Activated CD4-positive, alpha-beta T cell treated with anti-CD3 and anti-CD28 coated beads, Interleukin-2, amount 50 U/mL, for 24 hours (primary cell): ENCODE measurements around the gene SSH2.
"Not testable (repeated sequence)": the region's sequence is repeated elsewhere in the genome, so short reads cannot be mapped to it uniquely, and the experiment has no call there.

ENCODE experiments used
- DNase-seq, 2 donors: peaks; one replicate each; pipeline ENCODE4 v3.0.0-alpha.2; 2020; ENCODE audit warnings: low read depth in 1 of 2, low spot score in 1 of 2

Gene SSH2

DNA sequence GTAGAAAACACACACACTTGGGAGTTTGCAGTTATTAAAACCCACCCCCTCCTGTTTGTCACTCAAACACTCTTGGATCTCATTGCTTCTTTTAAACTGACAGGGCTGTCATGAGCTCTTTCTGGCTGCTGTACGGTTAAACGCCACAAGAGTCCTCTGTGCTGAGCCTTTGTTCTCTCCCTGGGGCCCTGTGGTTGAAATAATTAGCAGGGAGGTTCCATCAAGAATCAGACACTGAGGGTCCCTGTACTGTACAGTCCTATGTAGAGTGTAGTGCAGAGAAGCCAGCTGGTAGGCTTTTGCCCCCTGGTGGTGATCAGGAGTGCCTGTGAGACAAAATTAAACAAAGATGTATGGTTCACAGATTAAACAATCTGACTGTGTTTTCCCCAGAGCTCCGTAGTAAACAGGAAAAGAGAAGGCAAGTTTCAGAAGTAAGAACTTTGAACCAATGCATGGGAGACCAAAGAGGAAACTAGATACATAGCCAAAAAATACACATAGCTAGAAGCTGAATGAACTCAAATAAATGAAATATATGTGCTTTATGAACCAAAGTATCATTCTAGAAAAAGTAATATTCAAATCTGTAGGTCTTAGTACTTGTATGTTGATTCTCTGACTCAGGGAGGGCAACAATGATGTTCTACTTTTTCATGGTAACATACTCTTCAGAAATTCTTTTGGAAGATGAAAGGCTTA is 1.4 kb upstream of the SSH2 start:
- DNase-seq: peak; percentile 22 to 64

GRCh38 chr17:29930409-29931010 is 482 bp upstream of the SSH2 start:
- DNase-seq: no peak

- DNase-seq: no peak
These were observed 959 bp downstream of the SSH2 start for GRCh38 chr17:29929006-29929532.

DNA sequence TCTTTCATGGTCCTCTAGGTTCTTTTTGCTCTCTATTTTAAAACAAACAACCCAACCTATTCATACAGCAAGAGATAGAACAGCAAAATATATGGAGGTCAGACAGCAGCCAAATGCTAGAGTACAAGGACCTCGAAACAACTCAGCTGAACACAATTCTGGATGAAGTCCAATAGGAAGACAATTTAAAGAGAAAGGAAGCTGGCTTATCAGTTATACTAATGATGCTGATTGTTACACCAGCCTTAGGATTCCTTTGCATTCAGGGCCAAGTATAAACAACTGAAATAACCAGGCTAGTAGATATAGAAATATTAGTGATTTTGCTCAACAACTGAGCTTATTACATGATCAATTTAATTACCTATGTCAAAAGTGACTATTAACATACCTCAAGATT is 2.5 kb downstream of the SSH2 start:
- DNase-seq: no peak

DNA sequence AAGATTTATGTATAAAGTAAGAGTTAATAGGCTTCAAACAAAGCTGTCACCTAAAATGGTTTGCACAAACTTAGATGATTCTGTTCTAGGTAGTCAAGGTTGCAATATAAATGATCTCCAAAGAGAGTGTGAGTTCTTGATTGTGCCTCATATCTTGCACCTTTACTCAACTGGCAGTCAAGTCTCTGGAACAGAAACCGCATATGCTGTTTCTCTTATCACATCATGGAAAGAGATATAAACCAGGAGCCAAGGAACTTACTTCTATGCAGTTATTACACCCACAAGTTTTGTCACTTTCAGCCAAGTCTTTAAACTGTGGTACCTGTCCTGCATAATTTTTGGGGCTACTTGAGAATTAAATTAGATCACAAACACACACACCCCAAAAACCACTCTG is 5.2 kb downstream of the SSH2 start:
- DNase-seq: no peak

- no peak for DNase-seq
These were observed 10.8 kb downstream of the SSH2 start for GRCh38 chr17:29918922-29919856.

DNA sequence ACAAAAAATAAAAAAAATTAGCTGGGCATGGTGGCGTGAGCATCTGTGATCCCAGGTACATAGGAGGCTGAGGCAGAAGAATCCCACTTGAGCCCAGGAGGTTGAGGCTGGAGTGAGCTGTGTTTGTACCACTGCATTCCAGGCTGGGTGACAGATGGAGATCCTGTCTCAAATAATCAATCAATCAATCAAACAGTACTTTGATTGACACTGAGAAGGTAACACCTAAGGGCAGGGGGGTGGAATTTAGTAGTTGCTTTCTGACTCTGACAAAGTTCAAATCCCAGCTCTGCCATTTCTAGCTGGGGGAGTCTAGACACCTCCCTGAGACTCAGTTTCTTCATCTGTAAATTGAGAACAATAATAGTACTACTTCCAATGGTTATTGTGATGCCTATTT is 12.0 kb downstream of the SSH2 start:
- no peak for DNase-seq

GRCh38 chr17:29914819-29915537 is 15.1 kb downstream of the SSH2 start:
- no peak for DNase-seq

DNA sequence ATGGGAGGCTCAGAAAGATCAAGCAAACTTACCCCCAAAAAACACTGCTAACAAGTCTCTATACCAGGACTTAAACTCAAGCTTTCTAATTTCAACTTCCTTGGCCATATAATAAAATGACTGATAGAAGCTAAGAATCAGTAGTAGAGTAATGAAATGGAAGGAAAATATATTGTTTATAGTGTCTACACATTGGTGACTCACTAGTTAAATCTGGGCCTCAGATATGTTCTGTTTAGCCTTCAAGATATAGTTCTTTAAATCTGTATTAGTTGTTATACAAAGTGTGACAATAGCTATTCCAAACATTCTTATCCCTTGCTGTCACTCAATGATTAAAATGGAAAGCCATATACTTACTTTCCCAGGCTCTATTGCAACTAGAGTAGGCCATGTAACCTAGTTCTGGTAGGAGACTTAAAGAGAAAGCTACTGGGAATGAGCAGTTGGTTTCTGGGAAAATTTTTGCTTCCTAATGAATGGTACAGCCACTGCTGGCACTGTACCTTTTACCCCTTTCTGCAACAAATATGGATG is 18.3 kb downstream of the SSH2 start:
- DNase-seq: no peak

DNA sequence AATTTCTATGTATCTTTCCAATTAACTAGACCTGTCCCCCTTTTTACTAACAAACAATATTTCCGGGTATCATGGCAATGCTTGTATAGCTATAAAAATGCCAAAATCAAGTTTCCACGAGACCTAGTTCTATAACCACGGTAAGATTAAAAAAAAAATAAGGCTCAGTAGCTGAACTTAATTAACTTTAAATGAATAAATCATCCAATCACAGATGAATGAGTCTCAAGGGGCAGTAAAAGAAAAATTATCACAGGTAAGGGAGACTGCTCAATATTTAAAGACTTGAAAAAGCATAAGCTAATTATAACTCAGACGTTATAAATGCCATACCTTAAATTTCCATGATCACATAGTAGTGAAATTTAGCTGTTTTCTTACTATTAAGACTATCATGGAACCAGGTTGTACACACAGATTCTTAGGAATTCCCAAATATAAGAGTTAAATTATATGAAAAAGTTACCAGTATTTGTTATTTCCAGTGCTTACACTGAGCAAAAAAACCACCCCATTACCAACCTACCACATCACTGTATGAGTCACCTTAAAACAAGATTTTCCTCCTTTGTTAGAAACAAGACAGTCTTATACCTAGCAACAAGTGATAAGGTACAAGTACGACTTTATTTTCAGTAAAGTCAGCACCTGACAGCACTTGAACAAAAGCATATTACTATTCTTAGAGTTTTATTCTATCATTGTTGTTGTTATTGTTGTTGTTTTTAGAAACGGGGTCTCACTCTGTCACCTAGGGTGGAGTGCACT is 20.6 kb downstream of the SSH2 start:
- DNase-seq: no peak

DNA sequence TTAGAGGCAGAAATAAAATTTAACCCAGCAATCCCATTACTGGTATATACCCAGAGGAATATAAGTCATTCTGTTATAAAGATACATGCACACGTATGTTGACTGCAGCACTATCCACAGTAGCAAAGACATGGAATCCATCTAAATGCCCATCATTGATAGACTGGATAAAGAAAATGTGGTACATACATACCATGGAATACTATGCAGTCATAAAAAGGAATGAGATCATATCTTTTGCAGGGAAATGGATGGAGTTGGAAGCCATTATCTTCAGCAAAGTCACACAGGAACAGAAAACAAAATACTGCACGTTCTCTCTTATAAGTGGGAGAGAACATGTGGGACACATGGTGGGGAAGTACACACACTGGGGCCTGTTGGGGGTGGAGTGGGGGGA is 23.1 kb downstream of the SSH2 start:
- DNase-seq: no peak

DNA sequence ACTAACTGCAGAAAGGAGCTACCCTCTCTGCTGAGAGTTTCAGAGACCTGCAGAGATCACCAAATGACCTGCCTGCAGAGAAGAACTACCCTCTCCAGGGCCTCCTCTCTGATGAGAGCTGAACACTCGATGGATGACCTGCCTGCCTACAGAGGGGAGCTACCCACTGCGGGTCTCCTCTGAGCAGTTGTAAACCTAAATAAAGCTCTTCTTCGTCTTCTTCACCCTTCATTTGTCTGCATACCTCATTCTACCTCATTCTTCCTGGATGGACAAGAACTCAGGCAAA is 24.2 kb downstream of the SSH2 start:
- no peak for DNase-seq

DNA sequence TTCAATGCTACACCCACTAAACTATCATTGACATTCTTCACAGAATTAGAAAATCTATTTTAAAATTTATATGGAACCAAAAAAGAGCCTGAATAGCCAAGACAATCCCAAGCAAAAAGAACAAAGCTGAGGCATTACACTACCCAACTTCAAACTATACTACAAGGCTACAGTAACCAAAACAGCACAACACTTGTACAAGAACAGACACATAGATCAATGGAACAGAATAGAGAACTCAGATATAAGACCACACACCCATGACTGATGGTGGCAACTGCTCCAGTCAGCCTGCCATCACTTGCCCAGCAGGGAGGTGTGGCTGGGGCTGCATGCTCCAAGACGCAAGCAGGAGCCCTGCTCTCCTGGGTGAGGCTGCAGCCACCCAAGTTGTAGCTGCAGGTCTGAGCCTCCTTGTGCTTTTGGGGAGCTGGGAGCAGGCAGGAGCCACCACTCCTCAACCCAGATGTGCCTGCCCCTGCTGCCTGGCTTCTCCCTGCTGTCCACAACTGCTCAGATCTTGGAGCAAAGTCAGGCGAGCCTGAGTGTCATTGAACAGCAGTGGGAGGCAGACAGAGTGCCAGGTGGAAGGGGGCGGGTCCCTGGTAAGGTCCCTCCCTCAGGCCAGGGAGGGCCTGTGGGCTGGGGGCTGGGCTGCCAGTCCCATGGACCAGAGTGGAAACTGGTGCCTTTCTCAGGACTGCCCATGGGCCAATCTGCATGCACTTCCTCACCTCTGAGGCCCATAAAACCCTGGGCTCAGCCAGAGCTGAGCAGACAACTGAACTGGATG is 24.7 kb downstream of the SSH2 start:
- DNase-seq: no peak

- DNase-seq: no peak
These were observed 26.6 kb downstream of the SSH2 start for GRCh38 chr17:29903471-29903870.

DNA sequence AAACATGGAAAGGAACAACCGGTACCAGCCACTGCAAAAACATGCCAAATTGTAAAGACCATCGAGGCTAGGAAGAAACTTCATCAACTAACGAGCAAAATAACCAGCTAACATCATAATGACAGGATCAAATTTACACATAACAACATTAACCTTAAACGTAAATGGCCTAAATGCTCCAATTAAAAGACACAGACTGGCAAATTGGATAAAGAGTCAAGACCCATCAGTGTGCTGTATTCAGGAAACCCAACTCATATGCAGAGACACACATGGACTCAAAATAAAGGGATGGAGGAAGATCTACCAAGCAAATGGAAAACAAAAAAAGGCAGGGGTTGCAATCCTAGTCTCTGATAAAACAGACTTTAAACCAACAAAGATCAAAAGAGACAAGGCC is 32.9 kb downstream of the SSH2 start:
- not testable (repeated sequence) for DNase-seq

GRCh38 chr17:29892201-29892600 is 37.8 kb downstream of the SSH2 start:
- no peak for DNase-seq

- no peak for DNase-seq
These were observed 38.9 kb downstream of the SSH2 start for GRCh38 chr17:29891131-29891530.

- DNase-seq: no peak
These were observed 44.9 kb downstream of the SSH2 start for GRCh38 chr17:29885031-29885640.

DNA sequence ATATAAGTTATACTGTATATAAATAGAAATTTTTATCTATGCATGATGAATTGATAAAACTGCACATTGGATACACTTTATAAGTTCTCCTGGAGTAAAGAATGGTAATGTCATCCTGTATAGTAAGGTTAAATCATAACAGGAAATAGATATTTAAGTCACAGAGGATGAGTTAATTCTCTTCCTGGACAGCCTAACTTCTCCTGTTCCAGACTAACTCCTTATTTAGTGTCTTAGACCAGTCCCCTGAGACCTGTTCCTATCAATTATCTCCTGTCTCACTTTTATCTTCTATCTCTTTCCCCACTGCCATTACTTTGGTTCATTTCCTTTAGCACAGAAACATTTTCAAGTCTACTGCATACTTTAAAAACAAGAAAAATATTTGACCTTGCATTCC is 46.5 kb downstream of the SSH2 start:
- DNase-seq: no peak
